Fibroblast of mammary gland (primary cell): Measurements from ENCODE around the gene LRP1.

Source experiments
- DNase-seq: peaks from one replicate; pipeline ENCODE4 v3.0.0-alpha.2; 2010; ENCODE audit warnings: low read depth
- H3K4me3 ChIP-seq: 2 replicates; pipeline ENCODE4 v1.5.1; 2011; ENCODE audit warnings: low read depth, mild to moderate bottlenecking, low read length, moderate library complexity; ENCODE audit not compliant: control insufficient read depth
- TF ChIP-seq, protein P1 (sequence below): conservative IDR thresholded peaks from 2 replicates; pipeline ENCODE4 v1.5.1; 2011; ENCODE audit warnings: low read depth, low read length, inconsistent platforms; ENCODE audit not compliant: control insufficient read depth, insufficient read depth

LRP1 gene

DNA sequence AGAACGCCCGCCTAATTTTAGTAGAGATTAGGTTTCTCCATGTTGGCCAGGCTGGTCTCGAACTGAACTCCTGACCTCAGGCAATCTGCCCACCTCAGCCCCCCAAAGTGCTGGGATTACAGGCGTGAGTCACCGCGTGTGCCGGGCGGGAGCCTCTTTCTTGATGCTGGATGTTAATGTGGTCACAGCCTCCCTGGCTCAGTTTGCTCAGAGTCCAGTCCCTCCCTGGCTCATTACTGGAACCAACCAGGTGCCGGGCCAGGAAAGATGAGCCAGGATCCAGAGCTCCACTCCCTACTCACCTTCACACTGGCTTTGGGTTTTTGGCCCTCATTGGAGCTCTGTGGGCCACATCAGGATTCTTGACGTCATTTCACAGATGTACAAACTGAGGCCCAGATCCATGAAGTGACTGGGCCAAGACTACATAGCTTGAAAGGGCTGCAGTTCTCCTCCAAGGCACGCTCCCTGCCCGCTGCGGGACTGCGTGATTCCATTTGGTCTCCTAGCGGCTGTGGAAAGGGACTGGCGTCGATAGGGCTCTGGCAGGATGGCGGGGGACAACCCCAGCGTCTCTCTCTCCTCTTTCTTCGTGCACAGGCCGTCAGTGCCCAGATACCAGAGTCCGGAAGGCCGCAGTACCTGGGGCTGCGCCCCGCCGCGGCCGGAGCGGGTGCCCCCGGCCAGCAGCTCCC lies 96.1 kb downstream of the LRP1 start:
- H3K4me3 ChIP-seq, result no peak overlapping the region
- TF ChIP-seq, protein P1, sequence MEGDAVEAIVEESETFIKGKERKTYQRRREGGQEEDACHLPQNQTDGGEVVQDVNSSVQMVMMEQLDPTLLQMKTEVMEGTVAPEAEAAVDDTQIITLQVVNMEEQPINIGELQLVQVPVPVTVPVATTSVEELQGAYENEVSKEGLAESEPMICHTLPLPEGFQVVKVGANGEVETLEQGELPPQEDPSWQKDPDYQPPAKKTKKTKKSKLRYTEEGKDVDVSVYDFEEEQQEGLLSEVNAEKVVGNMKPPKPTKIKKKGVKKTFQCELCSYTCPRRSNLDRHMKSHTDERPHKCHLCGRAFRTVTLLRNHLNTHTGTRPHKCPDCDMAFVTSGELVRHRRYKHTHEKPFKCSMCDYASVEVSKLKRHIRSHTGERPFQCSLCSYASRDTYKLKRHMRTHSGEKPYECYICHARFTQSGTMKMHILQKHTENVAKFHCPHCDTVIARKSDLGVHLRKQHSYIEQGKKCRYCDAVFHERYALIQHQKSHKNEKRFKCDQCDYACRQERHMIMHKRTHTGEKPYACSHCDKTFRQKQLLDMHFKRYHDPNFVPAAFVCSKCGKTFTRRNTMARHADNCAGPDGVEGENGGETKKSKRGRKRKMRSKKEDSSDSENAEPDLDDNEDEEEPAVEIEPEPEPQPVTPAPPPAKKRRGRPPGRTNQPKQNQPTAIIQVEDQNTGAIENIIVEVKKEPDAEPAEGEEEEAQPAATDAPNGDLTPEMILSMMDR, result no peak
- no peak for DNase-seq

DNA sequence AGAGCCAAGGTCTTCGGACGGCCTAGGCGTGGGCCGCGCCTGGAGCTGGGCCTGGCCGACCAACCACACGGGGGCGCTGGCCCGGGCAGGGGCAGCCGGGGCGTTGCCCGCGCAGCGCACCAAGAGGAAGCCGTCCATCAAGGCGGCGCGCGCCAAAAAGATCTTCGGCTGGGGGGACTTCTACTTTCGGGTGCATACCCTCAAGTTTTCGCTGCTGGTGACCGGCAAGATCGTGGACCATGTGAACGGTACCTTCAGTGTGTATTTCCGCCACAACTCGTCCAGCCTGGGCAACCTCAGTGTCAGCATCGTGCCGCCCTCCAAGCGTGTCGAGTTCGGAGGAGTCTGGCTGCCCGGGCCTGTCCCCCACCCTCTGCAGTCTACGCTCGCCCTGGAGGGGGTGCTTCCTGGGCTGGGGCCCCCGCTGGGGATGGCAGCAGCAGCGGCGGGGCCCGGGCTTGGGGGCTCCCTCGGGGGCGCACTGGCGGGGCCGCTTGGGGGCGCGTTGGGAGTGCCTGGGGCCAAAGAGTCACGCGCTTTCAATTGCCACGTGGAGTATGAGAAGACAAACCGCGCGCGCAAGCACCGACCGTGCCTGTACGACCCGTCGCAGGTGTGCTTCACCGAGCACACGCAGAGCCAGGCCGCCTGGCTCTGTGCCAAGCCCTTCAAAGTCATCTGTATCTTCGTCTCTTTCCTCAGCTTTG lies 96.8 kb downstream of the LRP1 start:
- DNase-seq, result no peak

DNA sequence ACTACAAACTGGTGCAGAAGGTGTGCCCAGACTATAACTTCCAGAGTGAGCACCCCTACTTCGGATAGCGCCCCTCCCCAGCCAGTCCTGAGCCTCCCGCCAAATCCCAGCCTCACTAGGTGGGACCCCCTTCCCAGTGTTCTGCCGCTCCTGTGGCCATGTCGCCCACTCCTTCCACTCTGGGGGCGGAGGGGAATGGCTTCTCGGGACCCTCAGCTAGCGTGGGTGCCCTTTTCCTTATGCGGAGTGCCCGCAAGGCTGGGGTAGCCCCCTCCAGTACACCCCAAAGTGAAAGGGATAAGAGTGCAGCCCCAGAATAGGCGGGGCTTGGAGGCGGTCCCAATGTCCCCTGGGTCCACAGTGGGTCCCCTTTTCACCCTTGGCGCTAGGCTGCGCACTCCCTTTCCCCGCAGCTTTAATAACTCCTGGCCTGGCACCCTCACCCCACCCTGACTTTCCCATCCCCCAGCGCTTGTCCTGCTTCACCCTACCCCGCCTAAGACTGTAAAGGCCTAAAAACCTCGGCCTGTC lies 97.5 kb downstream of the LRP1 start:
- H3K4me3 ChIP-seq, result no peak overlapping the region
- no peak for DNase-seq
- TF ChIP-seq, protein P1, result no peak

More for the DNA sequence above, 96.8 kb downstream of the LRP1 start:
- H3K4me3 ChIP-seq, result no peak overlapping the region
- TF ChIP-seq, protein P1, result no peak

DNA sequence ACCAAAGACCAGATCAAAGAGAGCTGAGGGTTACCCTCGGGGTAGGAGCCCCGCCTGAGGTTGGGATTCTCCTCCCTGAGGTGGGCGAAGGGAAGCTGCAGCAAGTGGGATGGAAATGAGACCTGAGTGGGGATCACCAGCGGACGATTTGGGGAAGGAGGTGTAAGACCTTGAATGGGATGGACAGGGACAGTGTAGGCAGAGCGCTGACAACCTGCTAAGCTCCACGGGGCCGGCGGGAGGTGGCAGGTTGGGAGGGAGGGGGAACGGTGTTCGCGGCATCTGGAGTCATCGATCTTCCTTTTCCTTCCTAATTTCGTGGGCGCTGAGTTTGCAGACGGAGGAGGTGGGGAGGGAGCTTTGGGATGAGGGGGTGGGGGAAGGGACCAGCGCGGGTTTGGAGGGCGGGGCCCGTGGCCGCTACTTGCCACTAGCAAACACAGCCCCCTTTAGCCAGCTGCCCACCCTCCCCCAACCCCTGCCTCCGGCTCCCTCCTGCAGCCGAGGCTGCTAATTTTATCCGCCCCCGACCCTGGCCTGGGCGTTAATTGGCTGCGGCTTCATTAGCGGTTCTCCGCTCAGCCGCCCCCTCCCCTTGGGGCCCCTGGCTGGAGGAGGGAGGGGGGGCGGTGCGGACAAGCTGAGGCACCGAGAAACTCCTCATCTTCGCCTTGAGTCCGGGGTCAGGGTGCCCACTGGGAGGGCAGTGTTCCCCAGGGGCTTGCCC lies 98.5 kb downstream of the LRP1 start:
- TF ChIP-seq, protein P1, result no peak
- DNase-seq, result no peak
- H3K4me3 ChIP-seq, result peak overlapping the region; percentile 4

DNA sequence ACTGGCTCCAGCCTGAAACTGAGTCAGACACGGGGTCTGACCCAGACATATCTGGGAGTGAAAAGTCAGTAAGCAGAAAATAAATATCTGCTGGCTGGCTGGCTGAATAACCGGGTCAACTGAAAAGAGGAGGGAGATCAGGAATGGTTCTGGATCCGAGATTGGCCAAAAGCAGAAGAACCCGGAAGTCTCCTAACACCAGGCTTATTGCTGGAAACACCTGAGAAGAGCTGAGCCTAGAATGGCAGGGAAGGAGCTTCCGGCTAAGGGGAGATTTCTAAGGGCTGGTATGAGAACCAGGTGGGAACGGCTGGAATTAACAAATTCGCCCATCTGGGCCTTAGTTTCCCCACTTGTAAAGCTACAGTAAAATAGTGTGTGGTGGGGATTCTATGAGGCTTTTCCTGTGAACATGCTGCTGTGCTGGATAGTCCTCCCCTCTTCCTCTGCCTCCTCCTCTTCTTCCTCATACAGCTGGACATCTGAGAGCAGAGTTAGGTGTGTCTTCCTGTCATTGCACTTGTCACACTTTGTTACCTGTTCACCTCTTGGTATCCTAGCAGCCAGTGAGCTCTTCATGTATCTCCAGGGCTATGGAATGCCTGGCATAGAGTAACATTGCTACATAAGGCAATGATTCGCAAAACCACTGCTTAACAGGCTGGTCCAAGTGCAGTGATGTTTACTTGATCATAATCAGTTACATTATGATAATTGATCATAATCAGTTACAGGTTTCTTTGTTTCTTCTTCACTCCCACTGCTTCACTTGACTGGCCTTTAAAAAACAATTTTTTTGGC lies 99.2 kb downstream of the LRP1 start:
- peak overlapping the region; percentile 4 for H3K4me3 ChIP-seq
- TF ChIP-seq, protein P1, result no peak
- no peak for DNase-seq
